HCT116 (cell line): ENCODE measurements around the gene WDPCP. TPM values are rescaled to one million over a fixed set of nuclear protein-coding genes. Genes with fewer than 3 reads are reported as not detected.

Source experiments
- ATAC-seq: fragments of 200-7000 bp; cut with Tn5 transposase; 2 replicates; pipeline ENCODE4 v1.9.1; 2020; ENCODE audit warnings: mild to moderate bottlenecking, moderate library complexity
- BruUV-seq: library from RNA; stranded (reverse); fragments of 400-500 nt; replicated peaks from 2 replicates; lab custom pipeline; 2021; lab: Mats Ljungman, UMichigan
- CTCF ChIA-PET: fragments of 300-600 bp; sonication (Branson Sonifier 250); formaldehyde crosslinking; loops from one replicate; lab custom pipeline; 2021; ENCODE audit warnings: antibody characterized with exemption; lab: Charles Lee
- POLR2A ChIA-PET: fragments of 300-600, 350-600 bp; sonication (Branson Sonifier 250); formaldehyde crosslinking; loops from one replicate; lab custom pipeline; 2021; ENCODE audit warnings: antibody characterized with exemption; lab: Charles Lee
- RAD21 ChIA-PET, 2 experiments: fragments of 300-600 bp; sonication (Branson Sonifier 250); formaldehyde crosslinking; loops; one replicate each; lab custom pipeline; 2023; ENCODE audit warnings: low total read pairs in 2 of 2; ENCODE audit not compliant: uncharacterized antibody in 2 of 2, unreplicated experiment in 2 of 2, low non-redundant PET in 1 of 2; lab: Charles Lee
- DNase-seq: peaks from one replicate; pipeline ENCODE4 v3.0.0-alpha.2; 2010; ENCODE audit warnings: low read depth, low spot score
- H2AFZ ChIP-seq: fragments of 200-600 bp; shearing (Covaris generic), sonication (generic); 2 replicates; pipeline ENCODE4 v1.6.1; 2017; ENCODE audit warnings: low read depth, mixed run types, mixed read lengths, antibody characterized with exemption, low read length; ENCODE audit not compliant: poor library complexity, severe bottlenecking
- H3K27ac ChIP-seq: 2 replicates; pipeline ENCODE4 v1.5.1; 2012; ENCODE audit warnings: low read depth, low read length
- H3K27me3 ChIP-seq: fragments of 200-600 bp; sonication (generic); 2 replicates; pipeline ENCODE4 v1.6.1; 2016; ENCODE audit warnings: mixed run types, low read length, mixed read lengths; ENCODE audit not compliant: insufficient read depth
- H3K36me3 ChIP-seq, 2 experiments: fragments of 200-500 bp in 1 of 2; fragments of 200-600 bp in 1 of 2; sonication (Bioruptor generic) in 1 of 2; sonication (generic) in 1 of 2; 2 replicates each; pipeline versions ENCODE4 v1.5.1 to v1.6.1; 2014 to 2016; ENCODE audit warnings: low read length in 2 of 2, inconsistent platforms in 1 of 2, mixed read lengths in 1 of 2, mixed run types in 1 of 2; ENCODE audit not compliant: insufficient read depth in 2 of 2, control insufficient read depth in 1 of 2
- H3K4me1 ChIP-seq, 2 experiments: fragments of 200-600 bp in 1 of 2; sonication (generic) in 1 of 2; 2 replicates each; pipeline versions ENCODE4 v1.5.1 to v1.6.1; 2012 to 2017; ENCODE audit warnings: low read length in 2 of 2, inconsistent platforms in 1 of 2, mild to moderate bottlenecking in 1 of 2, mixed read lengths in 1 of 2, mixed run types in 1 of 2, moderate library complexity in 1 of 2; ENCODE audit not compliant: insufficient read depth in 2 of 2, control insufficient read depth in 1 of 2
- H3K4me2 ChIP-seq: fragments of 200-600 bp; sonication (generic); 2 replicates; pipeline ENCODE4 v1.6.1; 2017; ENCODE audit warnings: mixed run types, low read length, mixed read lengths
- H3K4me3 ChIP-seq, 2 experiments: fragments of 200-600 bp in 1 of 2; sonication (generic) in 1 of 2; replicated peaks in 1 of 2; 2 replicates each; pipeline ENCODE4 v1.5.1; 2011 to 2016; ENCODE audit warnings: low read length in 2 of 2, control low read depth in 1 of 2, low read depth in 1 of 2, mild to moderate bottlenecking in 1 of 2, mixed read lengths in 1 of 2, mixed run types in 1 of 2
- H3K79me2 ChIP-seq: fragments of 200-600 bp; sonication (generic); 2 replicates; pipeline ENCODE4 v1.6.1; 2017; ENCODE audit warnings: mild to moderate bottlenecking, mixed run types, low read length, moderate library complexity, mixed read lengths; ENCODE audit not compliant: insufficient read depth
- H3K9ac ChIP-seq: fragments of 200-600 bp; sonication (generic); 2 replicates; pipeline ENCODE4 v1.6.1; 2016; ENCODE audit warnings: low read length, mixed read lengths
- H3K9me2 ChIP-seq: fragments of 200-600 bp; sonication (generic), shearing (Covaris generic); 2 replicates; pipeline ENCODE4 v1.6.1; 2017; ENCODE audit warnings: mixed run types, mild to moderate bottlenecking, moderate library complexity; ENCODE audit not compliant: insufficient read depth
- H3K9me3 ChIP-seq, 2 experiments: fragments of 200-500 bp in 1 of 2; fragments of 200-600 bp in 1 of 2; sonication (Bioruptor generic) in 1 of 2; sonication (generic) in 1 of 2; 2 replicates each; pipeline ENCODE4 v1.6.1; 2014 to 2017; ENCODE audit warnings: low read length in 2 of 2, mixed read lengths in 2 of 2, inconsistent platforms in 1 of 2, low read depth in 1 of 2, mild to moderate bottlenecking in 1 of 2, mixed run types in 1 of 2, moderate library complexity in 1 of 2; ENCODE audit not compliant: control insufficient read depth in 1 of 2, insufficient read depth in 1 of 2
- H4K20me1 ChIP-seq: fragments of 200-600 bp; sonication (generic), shearing (Covaris generic); 2 replicates; pipeline ENCODE4 v1.6.1; 2017; ENCODE audit warnings: mixed run types, mild to moderate bottlenecking, moderate library complexity; ENCODE audit not compliant: insufficient read depth
- ATF3 ChIP-seq: IDR thresholded peaks from 2 replicates; pipeline ENCODE4 v1.6.1; 2012
- CBX3 ChIP-seq: IDR thresholded peaks from 2 replicates; pipeline ENCODE4 v1.6.1; 2012; ENCODE audit warnings: low read depth
- CEBPB ChIP-seq: IDR thresholded peaks from 2 replicates; pipeline ENCODE4 v1.6.1; 2012; ENCODE audit warnings: low read depth
- CTCF ChIP-seq, 3 experiments: fragments of 200-600 bp in 1 of 3; sonication (generic) in 1 of 3; IDR thresholded peaks in 2 of 3; conservative IDR thresholded peaks in 1 of 3; 2 replicates each; pipeline ENCODE4 v1.5.1; 2012 to 2017; ENCODE audit warnings: low read depth in 2 of 3, low read length in 2 of 3, antibody characterized with exemption in 1 of 3, borderline replicate concordance in 1 of 3, control low read depth in 1 of 3, mild to moderate bottlenecking in 1 of 3, mixed read lengths in 1 of 3, mixed run types in 1 of 3, moderate library complexity in 1 of 3; ENCODE audit not compliant: insufficient read depth in 1 of 3
- EGR1 ChIP-seq: IDR thresholded peaks from 2 replicates; pipeline ENCODE4 v1.6.1; 2012; ENCODE audit warnings: low read depth
- EZH2 ChIP-seq: fragments of 200-600 bp; sonication (generic); IDR thresholded peaks from 2 replicates; pipeline ENCODE4 v1.6.1; 2017; ENCODE audit warnings: antibody characterized with exemption, mixed run types
- FOSL1 ChIP-seq: IDR thresholded peaks from 2 replicates; pipeline ENCODE4 v1.6.1; 2012; ENCODE audit warnings: low read depth
- POLR2AphosphoS5 ChIP-seq: IDR thresholded peaks from 2 replicates; pipeline ENCODE4 v1.6.1; 2011; ENCODE audit warnings: mild to moderate bottlenecking, low read depth, low read length, moderate library complexity
- RAD21 ChIP-seq: IDR thresholded peaks from 2 replicates; pipeline ENCODE4 v1.6.1; 2012; ENCODE audit warnings: low read depth, mild to moderate bottlenecking
- REST ChIP-seq: IDR thresholded peaks from 2 replicates; pipeline ENCODE4 v1.6.1; 2012; ENCODE audit warnings: low read depth
- SP1 ChIP-seq: IDR thresholded peaks from 2 replicates; pipeline ENCODE4 v1.6.1; 2012; ENCODE audit warnings: low read depth
- SRF ChIP-seq: IDR thresholded peaks from 2 replicates; pipeline ENCODE4 v1.6.1; 2012; ENCODE audit warnings: low read depth
- YY1 ChIP-seq: IDR thresholded peaks from 2 replicates; pipeline ENCODE4 v1.6.1; 2011; ENCODE audit warnings: low read length, low read depth, moderate library complexity, mild to moderate bottlenecking; ENCODE audit not compliant: insufficient replicate concordance; ENCODE audit errors: extremely low read depth
- ZBTB33 ChIP-seq: IDR thresholded peaks from 2 replicates; pipeline ENCODE4 v1.6.1; 2011; ENCODE audit warnings: mild to moderate bottlenecking, low read length, moderate library complexity; ENCODE audit not compliant: insufficient replicate concordance; ENCODE audit errors: extremely low read depth
- ZFX ChIP-seq: fragments of 450-650 bp; IDR thresholded peaks from 2 replicates; pipeline ENCODE4 v1.6.1; 2017
- intact Hi-C: fragments of 100-400 bp; cut with micrococcal nuclease; formaldehyde crosslinking; loops from 2 replicates; pipeline ENCODE4 v1.10.0; 2022
- total RNA-seq: library from RNA; stranded (reverse); gene quantifications from one replicate; pipeline ENCODE4 v1.2.1, GENCODE V29; 2021; ENCODE audit not compliant: unreplicated experiment

WDPCP gene
- total RNA-seq, 1 experiment from 2014 or later = 4.1 TPM

GRCh38 chr2:63099032-63099431 lies 489.2 kb downstream of the WDPCP start:
- no peaks in the 10 kb centered on the region for H3K9me2 ChIP-seq
- no peaks in the 10 kb centered on the region for H3K36me3 ChIP-seq
- ATAC-seq (no peak), DNase-seq (no peak)
- H3K79me2 ChIP-seq = no peaks in the 10 kb centered on the region
- H3K4me2 ChIP-seq = no peak overlapping the region
- H2AFZ ChIP-seq = no peak overlapping the region
- no peak for TF ChIP-seq CTCF (IDR thresholded peaks at IDR 0.05 in 2 of 3, conservative IDR thresholded peaks at IDR 0.05 in 1 of 3; ENCODE audit: borderline replicate concordance in 1 of 3, insufficient read depth in 1 of 3, low read depth in 2 of 3, low read length in 2 of 3)
- no peak for TF ChIP-seq SRF
- TF ChIP-seq ATF3 = no peak
- TF ChIP-seq CBX3 = no peak
- no peak for TF ChIP-seq ZFX
- TF ChIP-seq RAD21 = no peak
- TF ChIP-seq ZBTB33 = no peak
- TF ChIP-seq FOSL1 = no peak
- no peak for TF ChIP-seq SP1
- no peak for TF ChIP-seq EGR1
- no peak for TF ChIP-seq EZH2
- no peak for TF ChIP-seq POLR2AphosphoS5
- no peak for TF ChIP-seq YY1
- no peak for TF ChIP-seq REST
- no peak for TF ChIP-seq CEBPB
- H3K9me3 ChIP-seq = no peaks in the 10 kb centered on the region; a peak in 1 of 4 replicates
- no peaks in the 10 kb centered on the region for H3K27me3 ChIP-seq
- H3K4me1 ChIP-seq = no peaks in the 10 kb centered on the region
- intact Hi-C loops = no loop called here
- CTCF ChIA-PET = no interaction called here
- H3K4me3 ChIP-seq = no peak overlapping the region
- no peak overlapping the region for H3K9ac ChIP-seq
- no peaks in the 10 kb centered on the region for H4K20me1 ChIP-seq
- H3K27ac ChIP-seq = no peak overlapping the region
- POLR2A ChIA-PET = no interaction called here
- RAD21 ChIA-PET = no interaction called here
- no TSS peak for BruUV-seq
